GM06990 (cell line): ENCODE results near the gene CBX2.
A peak's percentile ranks its signal among the peaks of the same experiment; 100 is the strongest.

Experiments used
- DNase-seq: peaks from one replicate; pipeline ENCODE4 v3.0.0-alpha.2; 2011; ENCODE audit not compliant: insufficient read length; ENCODE audit errors: extremely low read depth
- H3K27me3 ChIP-seq: replicated peaks from 2 replicates; pipeline ENCODE4 v1.6.0; 2011; ENCODE audit warnings: low read length; ENCODE audit not compliant: control insufficient read depth, insufficient read depth
- H3K36me3 ChIP-seq: 2 replicates; pipeline ENCODE4 v1.5.1; 2011; ENCODE audit warnings: low read length; ENCODE audit not compliant: control insufficient read depth, insufficient read depth
- H3K4me3 ChIP-seq: replicated peaks from 2 replicates; pipeline ENCODE4 v1.5.1; 2011; ENCODE audit warnings: low read depth, mild to moderate bottlenecking, control low read depth, low read length
- CTCF ChIP-seq: IDR thresholded peaks from 2 replicates; pipeline ENCODE4 v1.5.1; 2011; ENCODE audit warnings: low read length, control low read depth, mild to moderate bottlenecking, inconsistent platforms; ENCODE audit not compliant: insufficient read depth, poor library complexity, severe bottlenecking

Gene CBX2

GRCh38 chr17:79730769-79731483 is 47.0 kb upstream of the CBX2 start, which contains the start of gene ENPP7:
ENPP7 (plus strand) TSS chr17:79730943; CDS start chr17:79731140, 197 bp downstream.
- Histone ChIP-seq H3K4me3 (no peak within 1 kb of the TSS; the same call in 1 of the 2 replicates), H3K36me3 (no peaks in the 10 kb centered on the region; the same call in 1 of the 2 replicates), H3K27me3 (no peaks in the 10 kb centered on the region)
- no peak for TF ChIP-seq CTCF
- no peak for DNase-seq

DNA sequence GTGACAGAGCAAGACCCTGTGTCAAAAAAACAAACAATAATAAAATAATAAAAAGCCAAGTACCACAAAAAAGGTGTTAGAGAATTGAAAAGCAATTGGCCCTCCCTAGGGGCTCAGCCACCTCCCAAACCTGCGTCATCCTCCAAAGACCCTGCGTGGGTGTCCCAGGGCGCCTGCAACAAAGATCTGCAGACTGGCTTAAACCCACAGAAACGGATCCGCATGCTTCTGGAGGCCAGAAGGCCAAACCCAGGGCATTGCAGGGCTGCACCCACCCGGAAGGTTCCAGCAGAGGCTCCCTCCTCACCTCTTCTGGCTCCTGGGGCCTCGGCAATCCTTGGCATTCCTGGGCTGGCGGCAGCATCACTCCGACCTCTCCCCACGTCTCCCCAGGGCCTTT is 45.7 kb upstream of the CBX2 start:
- peak; percentile 60 for DNase-seq
- TF ChIP-seq CTCF, result no peak
- H3K27me3 ChIP-seq, result no peaks in the 10 kb centered on the region
- no peaks in the 10 kb centered on the region; the same call in none of the 2 replicates for H3K36me3 ChIP-seq
- H3K4me3 ChIP-seq, result peak overlapping the region; percentile 75

- Histone ChIP-seq H3K36me3 (no peaks in the 10 kb centered on the region; the same call in none of the 2 replicates), H3K4me3 (peak overlapping the region; percentile 75), H3K27me3 (no peaks in the 10 kb centered on the region)
- DNase-seq, result peak; percentile 68
- no peak for TF ChIP-seq CTCF
Observed at GRCh38 chr17:79732804-79733691, 44.9 kb upstream of the CBX2 start.

DNA sequence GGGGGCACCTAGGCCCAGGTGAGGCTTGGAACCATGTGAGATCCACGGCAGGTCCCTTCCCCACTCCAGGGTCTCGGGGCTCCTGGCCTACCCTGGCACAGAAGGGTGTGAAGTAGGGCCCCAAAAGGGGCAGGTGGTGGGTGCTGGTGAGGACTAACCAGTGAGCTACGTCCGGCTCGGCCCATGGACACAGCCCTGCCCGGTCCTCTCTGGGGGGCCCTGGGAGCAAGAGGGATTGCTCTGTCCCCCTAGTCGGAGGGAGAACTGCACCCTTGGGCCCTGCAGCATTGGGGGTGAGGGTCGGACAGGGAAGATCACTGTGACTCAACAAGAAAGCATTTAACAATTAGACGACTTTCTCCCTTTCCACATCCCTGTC is 44.3 kb upstream of the CBX2 start:
- Histone ChIP-seq H3K27me3 (no peaks in the 10 kb centered on the region), H3K36me3 (no peaks in the 10 kb centered on the region; the same call in none of the 2 replicates), H3K4me3 (peak overlapping the region; percentile 75)
- TF ChIP-seq CTCF, result no peak
- DNase-seq, result no peak

DNA sequence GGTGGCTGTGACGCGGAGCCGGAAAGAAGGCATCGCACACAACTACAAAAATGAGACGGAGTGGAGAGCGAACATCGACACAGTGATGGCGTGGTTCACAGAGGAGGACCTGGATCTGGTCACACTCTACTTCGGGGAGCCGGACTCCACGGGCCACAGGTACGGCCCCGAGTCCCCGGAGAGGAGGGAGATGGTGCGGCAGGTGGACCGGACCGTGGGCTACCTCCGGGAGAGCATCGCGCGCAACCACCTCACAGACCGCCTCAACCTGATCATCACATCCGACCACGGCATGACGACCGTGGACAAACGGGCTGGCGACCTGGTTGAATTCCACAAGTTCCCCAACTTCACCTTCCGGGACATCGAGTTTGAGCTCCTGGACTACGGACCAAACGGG is 42.9 kb upstream of the CBX2 start:
- TF ChIP-seq CTCF, result no peak
- Histone ChIP-seq H3K36me3 (no peaks in the 10 kb centered on the region; the same call in 1 of the 2 replicates), H3K4me3 (no peak overlapping the region), H3K27me3 (no peaks in the 10 kb centered on the region)
- DNase-seq, result no peak
